HS-27A (cell line): ENCODE measurements around the gene SLC25A48.

Source experiments
- DNase-seq: peaks from one replicate; pipeline ENCODE4 v3.0.0-alpha.2; 2012; ENCODE audit warnings: low read depth, missing footprints

SLC25A48 gene

GRCh38 chr5:135883441-135883840, 49.0 kb downstream of the SLC25A48 start:
- no peak for DNase-seq

- no peak for DNase-seq
These were observed 50.6 kb downstream of the SLC25A48 start for GRCh38 chr5:135885031-135885430.

GRCh38 chr5:135886136-135886535, 51.7 kb downstream of the SLC25A48 start:
- no peak for DNase-seq

- peak; percentile 29 for DNase-seq
These were observed 53.0 kb downstream of the SLC25A48 start for GRCh38 chr5:135887447-135887864.

GRCh38 chr5:135887881-135888614, 53.6 kb downstream of the SLC25A48 start:
- DNase-seq, result no peak

- DNase-seq, result no peak
These were observed 55.8 kb downstream of the SLC25A48 start for GRCh38 chr5:135890296-135890695.

GRCh38 chr5:135890867-135891266, 56.4 kb downstream of the SLC25A48 start:
- no peak for DNase-seq

GRCh38 chr5:135891268-135891667, 56.8 kb downstream of the SLC25A48 start:
- no peak for DNase-seq

GRCh38 chr5:135891791-135892190, 57.3 kb downstream of the SLC25A48 start:
- no peak for DNase-seq

- DNase-seq, result no peak
These were observed 59.8 kb downstream of the SLC25A48 start for GRCh38 chr5:135894276-135894675.

- no peak for DNase-seq
These were observed 60.3 kb downstream of the SLC25A48 start for GRCh38 chr5:135894789-135895188.

- no peak for DNase-seq
These were observed 61.1 kb downstream of the SLC25A48 start, which contains the start of gene IL9 for GRCh38 chr5:135895474-135896006. IL9 (minus strand) TSS chr5:135895841; CDS start chr5:135895816, 25 bp downstream.

- no peak for DNase-seq
These were observed 64.2 kb downstream of the SLC25A48 start for GRCh38 chr5:135898651-135899050.

GRCh38 chr5:135900276-135900675, 65.8 kb downstream of the SLC25A48 start:
- no peak for DNase-seq

- no peak for DNase-seq
These were observed 67.2 kb downstream of the SLC25A48 start for GRCh38 chr5:135901633-135902032.

GRCh38 chr5:135905144-135905543, 70.7 kb downstream of the SLC25A48 start:
- DNase-seq, result no peak

GRCh38 chr5:135913713-135914626, 79.5 kb downstream of the SLC25A48 start:
- DNase-seq, result no peak

GRCh38 chr5:135915466-135916001, 81.1 kb downstream of the SLC25A48 start:
- DNase-seq, result no peak

- DNase-seq, result no peak
These were observed 82.3 kb downstream of the SLC25A48 start for GRCh38 chr5:135916638-135917263.

GRCh38 chr5:135920199-135920598, 85.7 kb downstream of the SLC25A48 start:
- no peak for DNase-seq

GRCh38 chr5:135921388-135921787, 86.9 kb downstream of the SLC25A48 start:
- no peak for DNase-seq
